Gastrocnemius medialis (tissue), 4 donors: Measurements from ENCODE around the gene C20orf204.

Experiments used
- POLR2A ChIP-seq, 2 donors: fragments of 450-650 bp; IDR thresholded peaks; one replicate each; pipeline ENCODE4 v1.6.1; 2017; ENCODE audit warnings: antibody characterized with exemption in 2 of 2, mild to moderate bottlenecking in 2 of 2, moderate library complexity in 2 of 2
- TF ChIP-seq, protein P1 (sequence below), 5 experiments: fragments of 450-650 bp in 3 of 5; fragments of 200-600 bp in 2 of 5; sonication (generic) in 2 of 5; IDR thresholded peaks in 4 of 5; conservative IDR thresholded peaks in 1 of 5; 1 replicate in 4 of 5; 2 replicates in 1 of 5; pipeline ENCODE4 v1.5.1; 2016 to 2019; ENCODE audit warnings: antibody characterized with exemption in 5 of 5, mild to moderate bottlenecking in 3 of 5, moderate library complexity in 3 of 5

DNA sequence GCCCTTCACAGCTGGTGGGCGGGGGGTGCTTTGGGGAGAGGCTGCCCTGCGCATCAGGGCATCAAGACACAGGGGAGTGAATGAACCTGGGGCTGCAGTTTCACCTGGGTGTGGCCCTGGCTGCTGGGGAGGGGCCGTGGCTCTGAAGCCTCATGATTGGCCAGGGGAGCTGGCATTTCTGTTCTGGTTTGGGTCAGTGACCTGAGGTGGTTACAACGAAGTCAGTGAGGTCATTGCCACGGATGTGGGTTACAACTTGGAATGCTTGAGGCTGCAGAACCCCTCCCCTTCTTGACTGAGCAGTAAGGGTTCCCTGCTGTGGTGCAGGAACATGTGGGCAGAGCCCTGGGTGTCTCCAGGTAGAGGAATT, 30.0 kb downstream of the C20orf204 start:
- TF ChIP-seq, protein P1, sequence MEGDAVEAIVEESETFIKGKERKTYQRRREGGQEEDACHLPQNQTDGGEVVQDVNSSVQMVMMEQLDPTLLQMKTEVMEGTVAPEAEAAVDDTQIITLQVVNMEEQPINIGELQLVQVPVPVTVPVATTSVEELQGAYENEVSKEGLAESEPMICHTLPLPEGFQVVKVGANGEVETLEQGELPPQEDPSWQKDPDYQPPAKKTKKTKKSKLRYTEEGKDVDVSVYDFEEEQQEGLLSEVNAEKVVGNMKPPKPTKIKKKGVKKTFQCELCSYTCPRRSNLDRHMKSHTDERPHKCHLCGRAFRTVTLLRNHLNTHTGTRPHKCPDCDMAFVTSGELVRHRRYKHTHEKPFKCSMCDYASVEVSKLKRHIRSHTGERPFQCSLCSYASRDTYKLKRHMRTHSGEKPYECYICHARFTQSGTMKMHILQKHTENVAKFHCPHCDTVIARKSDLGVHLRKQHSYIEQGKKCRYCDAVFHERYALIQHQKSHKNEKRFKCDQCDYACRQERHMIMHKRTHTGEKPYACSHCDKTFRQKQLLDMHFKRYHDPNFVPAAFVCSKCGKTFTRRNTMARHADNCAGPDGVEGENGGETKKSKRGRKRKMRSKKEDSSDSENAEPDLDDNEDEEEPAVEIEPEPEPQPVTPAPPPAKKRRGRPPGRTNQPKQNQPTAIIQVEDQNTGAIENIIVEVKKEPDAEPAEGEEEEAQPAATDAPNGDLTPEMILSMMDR (IDR thresholded peaks at IDR 0.05 in 4 of 5, conservative IDR thresholded peaks at IDR 0.05 in 1 of 5) = no peak
- TF ChIP-seq POLR2A (IDR thresholded peaks at IDR 0.05) = no peak
